ENCODE data around the gene AANAT.
A peak's percentile ranks its signal among the peaks of the same experiment; 100 is the strongest.

The AANAT gene

GRCh38 chr17:76485569-76485968 lies 18.2 kb downstream of the AANAT start:
- Histone ChIP-seq H3K36me3 (peaks cover 18% of the 10 kb centered on the region), H3K27ac (peak overlapping the region; percentile 64), H3K9me3 (no peaks in the 10 kb centered on the region), H3K27me3 (no peaks in the 10 kb centered on the region), H3K4me1 (ENCODE audit: control insufficient read depth in 1 of 2, insufficient read depth in 1 of 2, low read depth in 1 of 2, low read length in 1 of 2) (peaks cover 46 to 50% of the 10 kb centered on the region in 2 experiments), H3K4me3 (ENCODE audit: low read depth in 1 of 2, low read length in 1 of 2) (no peak overlapping the region)
- TF ChIP-seq, protein P1, sequence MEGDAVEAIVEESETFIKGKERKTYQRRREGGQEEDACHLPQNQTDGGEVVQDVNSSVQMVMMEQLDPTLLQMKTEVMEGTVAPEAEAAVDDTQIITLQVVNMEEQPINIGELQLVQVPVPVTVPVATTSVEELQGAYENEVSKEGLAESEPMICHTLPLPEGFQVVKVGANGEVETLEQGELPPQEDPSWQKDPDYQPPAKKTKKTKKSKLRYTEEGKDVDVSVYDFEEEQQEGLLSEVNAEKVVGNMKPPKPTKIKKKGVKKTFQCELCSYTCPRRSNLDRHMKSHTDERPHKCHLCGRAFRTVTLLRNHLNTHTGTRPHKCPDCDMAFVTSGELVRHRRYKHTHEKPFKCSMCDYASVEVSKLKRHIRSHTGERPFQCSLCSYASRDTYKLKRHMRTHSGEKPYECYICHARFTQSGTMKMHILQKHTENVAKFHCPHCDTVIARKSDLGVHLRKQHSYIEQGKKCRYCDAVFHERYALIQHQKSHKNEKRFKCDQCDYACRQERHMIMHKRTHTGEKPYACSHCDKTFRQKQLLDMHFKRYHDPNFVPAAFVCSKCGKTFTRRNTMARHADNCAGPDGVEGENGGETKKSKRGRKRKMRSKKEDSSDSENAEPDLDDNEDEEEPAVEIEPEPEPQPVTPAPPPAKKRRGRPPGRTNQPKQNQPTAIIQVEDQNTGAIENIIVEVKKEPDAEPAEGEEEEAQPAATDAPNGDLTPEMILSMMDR (IDR thresholded peaks at IDR 0.05): no peak

GRCh38 chr17:76487451-76488192 lies 20.2 kb downstream of the AANAT start:
- TF ChIP-seq, protein P1 (IDR thresholded peaks at IDR 0.05): no peak
- Histone ChIP-seq H3K4me1 (ENCODE audit: control insufficient read depth in 1 of 2, insufficient read depth in 1 of 2, low read depth in 1 of 2, low read length in 1 of 2) (peaks cover 66 to 67% of the 10 kb centered on the region in 2 experiments), H3K4me3 (ENCODE audit: low read depth in 1 of 2, low read length in 1 of 2) (no peak overlapping the region), H3K27me3 (no peaks in the 10 kb centered on the region), H3K36me3 (peaks cover 8% of the 10 kb centered on the region), H3K9me3 (no peaks in the 10 kb centered on the region), H3K27ac (no peak overlapping the region)

DNA sequence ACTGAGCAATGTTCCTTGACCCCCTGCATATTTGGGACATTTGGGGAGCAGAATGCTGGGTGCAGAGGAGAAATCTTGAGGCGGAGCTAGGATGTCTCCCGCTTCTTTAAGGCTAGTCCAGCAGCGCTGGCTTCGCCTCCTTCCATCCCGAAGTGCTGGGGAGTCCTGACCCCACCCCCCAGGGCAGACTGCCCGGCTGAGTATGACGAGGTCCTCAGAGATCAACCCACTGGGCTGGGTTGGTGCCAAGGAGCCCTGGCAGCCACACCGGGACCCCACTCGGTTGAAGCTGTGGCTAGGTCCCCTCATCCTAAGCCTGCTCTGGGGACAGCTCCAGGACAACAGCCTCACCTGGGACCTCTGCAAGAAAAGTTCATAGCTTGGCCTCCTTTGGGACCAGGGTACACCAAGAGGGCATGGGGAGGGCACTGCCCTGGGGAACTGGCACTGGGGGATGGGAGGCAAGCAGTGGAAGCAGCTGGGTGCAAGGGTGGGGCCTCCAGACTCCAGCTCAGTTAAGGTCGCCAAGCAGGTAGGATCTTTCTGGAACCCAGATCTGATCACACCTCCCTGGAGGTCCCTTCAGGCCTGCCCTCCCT lies 22.8 kb downstream of the AANAT start:
- H3K36me3 ChIP-seq: peaks cover 8% of the 10 kb centered on the region
- peak overlapping the region; percentile 98 for H3K27ac ChIP-seq
- TF ChIP-seq, protein P1 (IDR thresholded peaks at IDR 0.05): no peak
- H3K9me3 ChIP-seq: no peaks in the 10 kb centered on the region
- peaks cover 69 to 70% of the 10 kb centered on the region in 2 experiments for H3K4me1 ChIP-seq (ENCODE audit: control insufficient read depth in 1 of 2, insufficient read depth in 1 of 2, low read depth in 1 of 2, low read length in 1 of 2)
- peak overlapping the region in 1 of 2 experiments; percentile 59 for H3K4me3 ChIP-seq (ENCODE audit: low read depth in 1 of 2, low read length in 1 of 2)
- H3K27me3 ChIP-seq: no peaks in the 10 kb centered on the region

- Histone ChIP-seq H3K4me3 (ENCODE audit: low read depth in 1 of 2, low read length in 1 of 2) (peak overlapping the region; percentile 59 to 62), H3K4me1 (ENCODE audit: control insufficient read depth in 1 of 2, insufficient read depth in 1 of 2, low read depth in 1 of 2, low read length in 1 of 2) (peaks cover 61 to 63% of the 10 kb centered on the region in 2 experiments), H3K36me3 (peaks cover 8% of the 10 kb centered on the region), H3K9me3 (no peaks in the 10 kb centered on the region), H3K27ac (peak overlapping the region; percentile 98), H3K27me3 (no peaks in the 10 kb centered on the region)
- TF ChIP-seq, protein P1 (IDR thresholded peaks at IDR 0.05): no peak
Observed at GRCh38 chr17:76491271-76492122, 24.1 kb downstream of the AANAT start.

DNA sequence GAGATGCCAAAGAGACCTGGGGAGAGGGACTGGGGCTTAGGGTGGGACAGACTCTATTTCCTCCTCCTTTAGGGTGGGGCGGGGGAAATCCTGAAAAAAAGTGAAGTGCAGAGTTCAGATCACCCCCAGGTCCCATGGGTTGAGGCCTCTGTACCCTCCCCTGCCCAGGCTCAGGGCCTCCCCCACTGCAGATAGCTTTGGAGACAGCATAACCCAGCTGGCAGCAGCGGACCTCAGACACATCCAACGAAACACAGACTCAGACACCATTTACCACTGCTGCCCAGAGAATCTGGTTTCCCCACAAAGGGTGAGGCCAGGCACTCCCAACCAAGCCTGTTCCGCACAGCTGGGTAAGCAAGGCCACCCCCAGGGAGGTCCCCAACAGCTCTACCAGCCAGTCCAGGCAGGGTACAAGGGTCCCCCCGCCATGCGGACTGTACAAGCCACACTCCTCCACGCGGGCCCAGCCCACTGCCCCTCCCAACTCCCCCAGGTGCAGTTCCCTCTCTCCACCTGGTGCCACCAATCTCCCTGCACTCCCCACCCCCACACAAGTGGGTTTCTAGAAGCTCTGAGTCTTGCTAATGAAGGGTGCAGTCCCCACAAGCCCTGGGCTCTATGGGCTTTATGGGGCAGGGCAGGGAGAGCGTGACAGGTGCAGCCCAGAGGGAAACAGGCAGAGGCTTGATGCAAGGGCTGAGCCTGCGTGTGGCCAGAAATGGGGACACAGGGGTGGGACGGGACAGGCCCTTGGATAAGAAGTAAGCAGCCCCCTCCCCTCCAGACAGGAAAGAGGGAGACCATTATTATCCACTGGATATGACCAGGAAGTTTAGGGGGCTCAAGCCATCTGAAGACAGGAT lies 25.0 kb downstream of the AANAT start:
- Histone ChIP-seq H3K27me3 (no peaks in the 10 kb centered on the region), H3K4me3 (ENCODE audit: low read depth in 1 of 2, low read length in 1 of 2) (peak overlapping the region; percentile 59 to 62), H3K9me3 (no peaks in the 10 kb centered on the region), H3K27ac (peak overlapping the region; percentile 98), H3K4me1 (ENCODE audit: control insufficient read depth in 1 of 2, insufficient read depth in 1 of 2, low read depth in 1 of 2, low read length in 1 of 2) (peaks cover 61 to 63% of the 10 kb centered on the region in 2 experiments), H3K36me3 (peaks cover 6% of the 10 kb centered on the region)
- TF ChIP-seq, protein P1 (IDR thresholded peaks at IDR 0.05): no peak
